Measurements from ENCODE around the gene CFAP53.
"Not testable (repeated sequence)": the region's sequence is repeated elsewhere in the genome, so short reads cannot be mapped to it uniquely, and the experiment has no call there.

The CFAP53 gene, protein sequence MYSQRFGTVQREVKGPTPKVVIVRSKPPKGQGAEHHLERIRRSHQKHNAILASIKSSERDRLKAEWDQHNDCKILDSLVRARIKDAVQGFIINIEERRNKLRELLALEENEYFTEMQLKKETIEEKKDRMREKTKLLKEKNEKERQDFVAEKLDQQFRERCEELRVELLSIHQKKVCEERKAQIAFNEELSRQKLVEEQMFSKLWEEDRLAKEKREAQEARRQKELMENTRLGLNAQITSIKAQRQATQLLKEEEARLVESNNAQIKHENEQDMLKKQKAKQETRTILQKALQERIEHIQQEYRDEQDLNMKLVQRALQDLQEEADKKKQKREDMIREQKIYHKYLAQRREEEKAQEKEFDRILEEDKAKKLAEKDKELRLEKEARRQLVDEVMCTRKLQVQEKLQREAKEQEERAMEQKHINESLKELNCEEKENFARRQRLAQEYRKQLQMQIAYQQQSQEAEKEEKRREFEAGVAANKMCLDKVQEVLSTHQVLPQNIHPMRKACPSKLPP

GRCh38 chr18:50266248-50266704 lies at the start of gene CFAP53:
Gene CFAP53, minus strand, starts transcription at chr18:50266495. Its CDS starts 91 bp downstream, at chr18:50266404.
- Histone ChIP-seq H3K4me1 (ENCODE audit: control insufficient read depth, insufficient read depth, low read length) (peaks cover 8% of the 10 kb centered on the region), H3K9ac (ENCODE audit: low read length) (peak within 1 kb of the TSS; percentile 67), H3K4me3 (ENCODE audit: low read length) (peak within 1 kb of the TSS; percentile 57), H3K36me3 (ENCODE audit: control insufficient read depth, insufficient read depth, low read length) (no peaks in the 10 kb centered on the region), H3K9me3 (ENCODE audit: control insufficient read depth, low read length) (no peaks in the 10 kb centered on the region), H3K27me3 (ENCODE audit: control insufficient read depth, insufficient read depth, low read length) (no peaks in the 10 kb centered on the region)

GRCh38 chr18:50315100-50315871 lies 49.0 kb upstream of the CFAP53 start:
- H3K27me3 ChIP-seq (ENCODE audit: control insufficient read depth, insufficient read depth, low read length), result no peaks in the 10 kb centered on the region
- no peaks in the 10 kb centered on the region for H3K4me1 ChIP-seq (ENCODE audit: control insufficient read depth, insufficient read depth, low read length)
- no peak overlapping the region for H3K4me3 ChIP-seq (ENCODE audit: low read length)
- no peaks in the 10 kb centered on the region for H3K9me3 ChIP-seq (ENCODE audit: control insufficient read depth, low read length)
- no peak overlapping the region for H3K9ac ChIP-seq (ENCODE audit: low read length)
- no peaks in the 10 kb centered on the region for H3K36me3 ChIP-seq (ENCODE audit: control insufficient read depth, insufficient read depth, low read length)

DNA sequence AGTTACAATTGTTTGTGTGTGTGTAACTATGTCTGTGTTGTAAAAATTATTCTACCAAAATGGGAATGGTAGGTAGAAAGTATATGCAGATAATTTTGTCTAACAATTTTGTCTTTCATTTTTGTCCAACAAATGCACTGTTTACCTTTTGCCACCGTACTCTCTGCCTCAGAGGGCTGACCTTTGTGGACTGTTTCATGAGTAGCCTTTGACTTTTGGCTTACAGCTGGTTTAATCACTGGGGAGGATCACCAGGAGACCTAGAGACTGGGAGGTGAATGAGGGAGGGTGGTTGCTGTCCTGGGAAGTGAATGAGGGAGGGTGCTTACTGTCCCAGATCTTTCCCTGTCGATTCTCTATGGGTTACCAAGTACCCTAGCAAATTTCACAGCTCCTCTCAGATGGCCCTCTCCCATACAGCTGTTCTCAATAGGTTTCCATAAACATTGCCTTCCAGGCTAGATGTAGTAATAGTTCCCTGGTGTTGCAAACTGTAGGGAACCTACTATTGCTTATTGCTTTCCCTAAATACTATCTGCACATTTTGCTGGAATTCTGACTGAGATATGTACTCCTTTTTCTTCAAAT lies 47.7 kb upstream of the CFAP53 start:
- Histone ChIP-seq H3K27me3 (ENCODE audit: control insufficient read depth, insufficient read depth, low read length) (no peaks in the 10 kb centered on the region), H3K4me1 (ENCODE audit: control insufficient read depth, insufficient read depth, low read length) (no peaks in the 10 kb centered on the region), H3K9ac (ENCODE audit: low read length) (no peak overlapping the region), H3K4me3 (ENCODE audit: low read length) (no peak overlapping the region), H3K36me3 (ENCODE audit: control insufficient read depth, insufficient read depth, low read length) (no peaks in the 10 kb centered on the region), H3K9me3 (ENCODE audit: control insufficient read depth, low read length) (no peaks in the 10 kb centered on the region)

DNA sequence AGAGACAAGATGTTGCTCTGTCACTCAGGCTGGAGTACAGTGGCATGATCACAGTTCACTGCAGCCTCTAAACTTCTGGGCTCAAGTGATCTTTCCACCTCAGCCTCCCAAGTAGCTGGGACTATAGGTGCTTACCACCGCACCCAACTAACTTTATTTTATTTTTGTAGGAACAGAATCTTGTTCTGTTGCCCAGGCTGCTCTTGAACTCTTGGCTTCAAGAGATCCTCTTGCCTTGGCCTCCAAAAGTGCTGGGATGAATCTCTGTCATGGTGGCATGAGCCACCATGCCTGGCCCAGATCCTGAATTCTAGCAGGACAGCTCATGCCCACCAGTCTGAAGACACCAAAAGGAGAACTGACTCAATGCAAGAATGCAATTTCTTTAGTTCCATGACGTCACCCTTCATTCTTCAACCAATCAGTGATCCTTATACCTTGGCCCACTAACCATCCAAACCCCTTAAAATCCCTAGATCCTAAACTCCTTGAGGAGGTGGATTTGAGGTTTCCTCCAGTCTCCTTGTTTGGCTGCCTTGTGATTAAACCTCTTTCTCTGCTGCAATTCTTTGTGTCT lies 46.8 kb upstream of the CFAP53 start:
- no peak overlapping the region for H3K4me3 ChIP-seq (ENCODE audit: low read length)
- H3K27me3 ChIP-seq (ENCODE audit: control insufficient read depth, insufficient read depth, low read length), result no peaks in the 10 kb centered on the region
- H3K9ac ChIP-seq (ENCODE audit: low read length), result no peak overlapping the region
- H3K36me3 ChIP-seq (ENCODE audit: control insufficient read depth, insufficient read depth, low read length), result no peaks in the 10 kb centered on the region
- H3K4me1 ChIP-seq (ENCODE audit: control insufficient read depth, insufficient read depth, low read length), result peaks cover 1% of the 10 kb centered on the region
- no peaks in the 10 kb centered on the region for H3K9me3 ChIP-seq (ENCODE audit: control insufficient read depth, low read length)

GRCh38 chr18:50312296-50313030 lies 46.2 kb upstream of the CFAP53 start:
- Histone ChIP-seq H3K27me3 (ENCODE audit: control insufficient read depth, insufficient read depth, low read length) (no peaks in the 10 kb centered on the region), H3K36me3 (ENCODE audit: control insufficient read depth, insufficient read depth, low read length) (no peaks in the 10 kb centered on the region), H3K9me3 (ENCODE audit: control insufficient read depth, low read length) (no peaks in the 10 kb centered on the region), H3K9ac (ENCODE audit: low read length) (no peak overlapping the region), H3K4me1 (ENCODE audit: control insufficient read depth, insufficient read depth, low read length) (peaks cover 4% of the 10 kb centered on the region), H3K4me3 (ENCODE audit: low read length) (no peak overlapping the region)

- H3K9me3 ChIP-seq (ENCODE audit: control insufficient read depth, low read length), result no peaks in the 10 kb centered on the region
- H3K4me3 ChIP-seq (ENCODE audit: low read length), result no peak overlapping the region
- no peaks in the 10 kb centered on the region for H3K27me3 ChIP-seq (ENCODE audit: control insufficient read depth, insufficient read depth, low read length)
- peaks cover 4% of the 10 kb centered on the region for H3K4me1 ChIP-seq (ENCODE audit: control insufficient read depth, insufficient read depth, low read length)
- H3K36me3 ChIP-seq (ENCODE audit: control insufficient read depth, insufficient read depth, low read length), result no peaks in the 10 kb centered on the region
- no peak overlapping the region for H3K9ac ChIP-seq (ENCODE audit: low read length)
Observed at GRCh38 chr18:50311650-50312049, 45.4 kb upstream of the CFAP53 start.

GRCh38 chr18:50310080-50310479 lies 43.8 kb upstream of the CFAP53 start:
- Histone ChIP-seq H3K9me3 (ENCODE audit: control insufficient read depth, low read length) (no peaks in the 10 kb centered on the region), H3K36me3 (ENCODE audit: control insufficient read depth, insufficient read depth, low read length) (no peaks in the 10 kb centered on the region), H3K4me1 (ENCODE audit: control insufficient read depth, insufficient read depth, low read length) (peaks cover 4% of the 10 kb centered on the region), H3K27me3 (ENCODE audit: control insufficient read depth, insufficient read depth, low read length) (no peaks in the 10 kb centered on the region), H3K4me3 (ENCODE audit: low read length) (no peak overlapping the region), H3K9ac (ENCODE audit: low read length) (no peak overlapping the region)

GRCh38 chr18:50308851-50309250 lies 42.6 kb upstream of the CFAP53 start:
- not testable (repeated sequence) for H3K36me3 ChIP-seq (ENCODE audit: control insufficient read depth, insufficient read depth, low read length); H3K27me3 ChIP-seq (ENCODE audit: control insufficient read depth, insufficient read depth, low read length); H3K4me3 ChIP-seq (ENCODE audit: low read length); H3K9ac ChIP-seq (ENCODE audit: low read length); H3K9me3 ChIP-seq (ENCODE audit: control insufficient read depth, low read length); H3K4me1 ChIP-seq (ENCODE audit: control insufficient read depth, insufficient read depth, low read length)

DNA sequence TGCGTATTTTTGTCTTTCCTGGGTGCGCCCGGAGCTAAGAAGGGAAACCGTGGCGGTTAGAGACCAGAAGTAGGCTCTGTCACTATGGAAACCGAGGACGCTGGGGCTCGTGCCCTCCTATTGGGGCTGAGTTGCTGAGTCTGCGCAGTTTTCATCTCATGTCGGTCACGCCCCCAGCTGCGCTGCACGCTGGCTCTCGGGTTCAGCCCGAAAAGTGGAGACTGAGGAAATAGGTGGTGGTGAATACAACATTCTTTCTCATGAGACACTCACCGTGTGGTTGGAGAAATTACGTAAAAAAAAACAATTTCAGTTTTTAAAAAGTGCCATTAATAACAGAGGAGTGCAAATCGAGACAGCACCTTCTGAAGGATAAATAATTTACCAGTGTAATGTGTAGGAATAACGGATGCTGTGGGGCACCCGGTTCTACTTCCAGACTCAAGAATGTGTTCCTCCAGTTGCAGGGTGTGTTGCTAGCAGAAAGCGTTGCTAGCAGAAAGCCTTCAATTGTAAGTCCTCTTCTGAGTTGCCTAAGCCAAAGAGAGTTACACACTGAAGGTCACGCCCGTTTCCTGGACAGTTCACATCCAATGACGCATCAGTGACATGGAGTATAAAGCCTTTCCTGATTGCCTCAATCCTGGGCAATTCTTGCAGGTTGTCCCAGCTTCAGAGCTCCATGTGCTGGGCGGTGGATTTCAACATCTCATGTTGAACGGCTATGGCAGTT lies 41.6 kb upstream of the CFAP53 start:
- peak overlapping the region; percentile 48 for H3K9ac ChIP-seq (ENCODE audit: low read length)
- H3K9me3 ChIP-seq (ENCODE audit: control insufficient read depth, low read length), result no peaks in the 10 kb centered on the region
- no peak overlapping the region for H3K4me3 ChIP-seq (ENCODE audit: low read length)
- H3K27me3 ChIP-seq (ENCODE audit: control insufficient read depth, insufficient read depth, low read length), result no peaks in the 10 kb centered on the region
- H3K36me3 ChIP-seq (ENCODE audit: control insufficient read depth, insufficient read depth, low read length), result no peaks in the 10 kb centered on the region
- H3K4me1 ChIP-seq (ENCODE audit: control insufficient read depth, insufficient read depth, low read length), result peaks cover 4% of the 10 kb centered on the region

DNA sequence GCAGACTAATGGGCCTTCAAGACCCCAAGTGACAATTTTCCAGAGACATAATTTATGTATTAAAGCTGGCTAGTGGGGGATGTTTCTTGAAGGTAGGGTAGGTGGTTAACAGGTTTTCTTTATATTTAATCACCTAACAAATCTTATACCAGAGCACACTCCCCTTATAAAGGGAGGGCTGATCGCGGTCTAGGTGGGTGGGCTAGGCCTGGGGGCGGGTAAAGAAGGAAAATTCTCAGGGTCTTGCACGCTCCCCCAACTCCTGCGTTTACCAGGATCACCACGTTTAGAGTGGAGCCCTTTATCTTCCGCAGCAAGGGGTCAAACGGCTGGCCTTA lies 41.1 kb upstream of the CFAP53 start:
- H3K4me3 ChIP-seq (ENCODE audit: low read length), result no peak overlapping the region
- H3K9ac ChIP-seq (ENCODE audit: low read length), result peak overlapping the region; percentile 48
- peaks cover 4% of the 10 kb centered on the region for H3K4me1 ChIP-seq (ENCODE audit: control insufficient read depth, insufficient read depth, low read length)
- H3K27me3 ChIP-seq (ENCODE audit: control insufficient read depth, insufficient read depth, low read length), result no peaks in the 10 kb centered on the region
- no peaks in the 10 kb centered on the region for H3K9me3 ChIP-seq (ENCODE audit: control insufficient read depth, low read length)
- no peaks in the 10 kb centered on the region for H3K36me3 ChIP-seq (ENCODE audit: control insufficient read depth, insufficient read depth, low read length)

DNA sequence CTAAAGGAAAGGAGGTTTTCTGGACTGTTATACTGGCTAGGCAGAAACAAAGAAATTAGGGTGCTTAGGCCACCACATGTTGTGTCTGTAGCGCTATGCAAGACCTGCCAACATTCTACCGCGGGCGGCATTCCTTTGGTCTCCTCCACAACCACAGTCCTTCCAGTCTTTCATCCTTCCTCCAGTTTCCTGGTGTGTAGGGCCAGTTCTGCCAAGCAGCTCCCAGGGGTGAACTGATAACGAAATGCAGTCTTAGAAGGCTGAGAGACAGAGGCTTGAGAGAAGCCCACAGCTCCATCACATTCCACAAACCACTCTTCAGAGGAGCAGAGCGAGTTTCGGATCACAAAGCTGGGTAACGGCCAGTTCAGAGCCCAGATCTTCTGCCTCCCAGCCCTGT lies 40.6 kb upstream of the CFAP53 start:
- Histone ChIP-seq H3K27me3 (ENCODE audit: control insufficient read depth, insufficient read depth, low read length) (no peaks in the 10 kb centered on the region), H3K9ac (ENCODE audit: low read length) (no peak overlapping the region), H3K9me3 (ENCODE audit: control insufficient read depth, low read length) (no peaks in the 10 kb centered on the region), H3K36me3 (ENCODE audit: control insufficient read depth, insufficient read depth, low read length) (no peaks in the 10 kb centered on the region), H3K4me1 (ENCODE audit: control insufficient read depth, insufficient read depth, low read length) (peaks cover 4% of the 10 kb centered on the region), H3K4me3 (ENCODE audit: low read length) (no peak overlapping the region)

All from mucosa of stomach (tissue), 1 donor.